Measurements from ENCODE around the gene ADCY4.

The ADCY4 gene

DNA sequence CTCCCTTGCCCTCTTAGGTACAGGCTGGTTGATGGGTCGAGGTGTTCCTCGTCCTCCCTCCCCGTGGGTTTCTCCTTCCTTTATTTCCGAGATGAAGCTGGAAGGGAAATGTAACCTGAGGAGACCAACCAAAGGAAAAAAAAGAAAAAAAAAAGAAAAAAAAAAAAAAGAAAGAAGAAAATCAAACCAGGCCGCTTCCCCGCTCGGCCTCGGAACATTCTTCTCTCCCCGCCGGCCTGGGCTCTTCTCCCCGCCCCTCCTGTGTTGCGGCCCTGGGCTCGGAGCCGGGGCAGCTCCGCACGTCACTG, 31.5 kb upstream of the ADCY4 start:
- peaks cover 2% of the 10 kb centered on the region for H3K4me1 ChIP-seq (ENCODE audit: insufficient read depth, insufficient read length)
- H3K9me3 ChIP-seq (ENCODE audit: insufficient read depth, low read length): no peaks in the 10 kb centered on the region
- H3K9ac ChIP-seq (ENCODE audit: insufficient read length, low read depth): peak overlapping the region; percentile 67
- TF ChIP-seq SUZ12 (IDR thresholded peaks at IDR 0.05; ENCODE audit: extremely low read depth, insufficient read depth, insufficient read length) (no peak), YY1 (IDR thresholded peaks at IDR 0.05; ENCODE audit: insufficient read depth, insufficient read length) (no peak), ZNF274 (IDR thresholded peaks at IDR 0.05; ENCODE audit: low read depth, low read length) (no peak)
- peak overlapping the region; percentile 47 for H3K4me3 ChIP-seq (ENCODE audit: insufficient read length, low read depth)
- H3K27me3 ChIP-seq (ENCODE audit: insufficient read depth, insufficient read length): no peaks in the 10 kb centered on the region
- no peaks in the 10 kb centered on the region for H3K36me3 ChIP-seq (ENCODE audit: insufficient read depth, insufficient read length, low read length)
- no peak for DNase-seq (ENCODE audit: low read depth, low spot score)

DNA sequence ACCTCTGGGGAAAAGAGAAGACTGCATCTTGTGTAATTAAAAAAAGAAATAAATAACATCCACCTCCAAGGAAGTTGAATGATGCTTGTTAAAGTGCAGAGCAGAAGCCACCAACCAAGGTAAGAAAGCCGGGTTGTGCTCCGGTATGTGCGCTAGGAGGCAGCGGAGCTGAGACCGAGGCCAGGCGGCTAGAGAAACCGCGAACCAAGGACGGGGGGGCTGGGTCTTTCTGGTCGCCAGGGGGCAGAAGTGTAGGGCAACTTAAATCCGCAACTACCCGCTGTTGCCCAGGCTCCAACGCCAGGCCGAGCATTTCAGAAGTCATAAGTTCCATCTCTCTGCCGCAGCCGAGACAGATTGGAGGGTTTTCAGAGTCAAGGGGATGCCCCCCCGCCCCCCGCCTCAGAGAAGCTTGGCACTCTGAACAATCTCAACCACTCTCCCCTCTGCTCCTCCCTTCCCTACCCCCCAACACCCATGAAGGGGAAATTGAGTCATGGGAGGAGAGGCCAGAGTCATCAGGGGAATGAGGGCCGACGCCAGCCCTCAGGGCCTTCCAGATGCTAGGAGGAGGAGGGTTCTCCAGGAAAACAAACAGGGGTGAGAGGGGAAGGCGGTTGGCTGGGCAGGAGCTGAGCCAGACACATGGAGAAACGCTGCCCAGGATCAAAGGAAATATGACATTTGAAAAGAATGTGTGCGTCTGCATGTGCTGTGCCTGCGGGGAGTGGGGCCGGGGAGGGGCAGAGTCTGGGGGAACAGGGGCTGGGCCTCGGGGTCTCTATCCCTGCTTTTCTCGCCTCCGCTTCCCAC, 30.9 kb upstream of the ADCY4 start:
- Histone ChIP-seq H3K4me3 (ENCODE audit: insufficient read length, low read depth) (peak overlapping the region; percentile 30), H3K36me3 (ENCODE audit: insufficient read depth, insufficient read length, low read length) (no peaks in the 10 kb centered on the region), H3K9me3 (ENCODE audit: insufficient read depth, low read length) (no peaks in the 10 kb centered on the region), H3K9ac (ENCODE audit: insufficient read length, low read depth) (peak overlapping the region; percentile 67), H3K27me3 (ENCODE audit: insufficient read depth, insufficient read length) (no peaks in the 10 kb centered on the region), H3K4me1 (ENCODE audit: insufficient read depth, insufficient read length) (peaks cover 2% of the 10 kb centered on the region)
- DNase-seq (ENCODE audit: low read depth, low spot score): peak; percentile 86
- TF ChIP-seq YY1 (IDR thresholded peaks at IDR 0.05; ENCODE audit: insufficient read depth, insufficient read length) (no peak), ZNF274 (IDR thresholded peaks at IDR 0.05; ENCODE audit: low read depth, low read length) (no peak), SUZ12 (IDR thresholded peaks at IDR 0.05; ENCODE audit: extremely low read depth, insufficient read depth, insufficient read length) (no peak)

DNA sequence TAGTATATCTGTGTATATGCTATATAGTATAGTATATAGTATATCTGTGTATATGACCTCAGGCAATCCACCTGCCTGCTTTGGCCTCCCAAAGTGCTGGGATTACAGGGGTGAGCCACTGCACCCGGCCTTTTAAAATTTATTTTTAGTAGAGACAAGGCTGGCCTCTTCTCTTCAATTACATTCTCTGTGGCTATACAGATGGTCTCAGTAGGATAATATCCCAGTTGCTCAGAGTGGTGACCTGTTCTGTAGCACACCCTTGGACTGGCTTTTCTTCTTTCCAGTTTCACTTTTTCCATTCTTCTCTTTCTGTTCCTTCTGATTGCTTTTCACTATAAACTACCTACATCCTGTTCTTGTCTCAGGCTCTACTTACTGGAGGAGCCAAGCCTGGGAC, 30.0 kb upstream of the ADCY4 start:
- Histone ChIP-seq H3K4me1 (ENCODE audit: insufficient read depth, insufficient read length) (peaks cover 2% of the 10 kb centered on the region), H3K9ac (ENCODE audit: insufficient read length, low read depth) (no peak overlapping the region), H3K27me3 (ENCODE audit: insufficient read depth, insufficient read length) (no peaks in the 10 kb centered on the region), H3K36me3 (ENCODE audit: insufficient read depth, insufficient read length, low read length) (no peaks in the 10 kb centered on the region), H3K9me3 (ENCODE audit: insufficient read depth, low read length) (no peaks in the 10 kb centered on the region), H3K4me3 (ENCODE audit: insufficient read length, low read depth) (no peak overlapping the region)
- no peak for DNase-seq (ENCODE audit: low read depth, low spot score)
- no peak for TF ChIP-seq SUZ12 (IDR thresholded peaks at IDR 0.05; ENCODE audit: extremely low read depth, insufficient read depth, insufficient read length)

DNA sequence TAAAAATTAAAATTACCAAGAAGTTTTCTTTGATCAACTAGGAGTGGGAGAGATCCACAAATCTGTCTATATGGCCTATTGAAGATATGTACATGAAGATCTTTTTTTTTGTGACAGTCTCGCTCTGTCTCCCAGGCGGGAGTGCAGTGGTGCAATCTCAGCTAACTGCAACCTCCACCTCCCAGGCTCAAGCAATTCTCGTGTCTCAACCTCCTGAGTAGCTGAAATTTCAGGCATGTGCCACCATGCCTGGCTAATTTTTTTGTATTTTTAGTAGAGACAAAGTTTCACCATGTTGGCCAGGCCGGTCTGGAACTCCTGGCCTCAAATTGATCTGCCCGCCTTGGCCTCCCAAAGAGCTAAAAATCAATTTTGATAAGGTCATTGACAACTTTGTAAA, 28.5 kb upstream of the ADCY4 start:
- no peaks in the 10 kb centered on the region for H3K36me3 ChIP-seq (ENCODE audit: insufficient read depth, insufficient read length, low read length)
- TF ChIP-seq YY1 (IDR thresholded peaks at IDR 0.05; ENCODE audit: insufficient read depth, insufficient read length) (no peak), SUZ12 (IDR thresholded peaks at IDR 0.05; ENCODE audit: extremely low read depth, insufficient read depth, insufficient read length) (no peak), ZNF274 (IDR thresholded peaks at IDR 0.05; ENCODE audit: low read depth, low read length) (no peak)
- no peaks in the 10 kb centered on the region for H3K27me3 ChIP-seq (ENCODE audit: insufficient read depth, insufficient read length)
- no peak overlapping the region for H3K9ac ChIP-seq (ENCODE audit: insufficient read length, low read depth)
- no peak overlapping the region for H3K4me3 ChIP-seq (ENCODE audit: insufficient read length, low read depth)
- H3K4me1 ChIP-seq (ENCODE audit: insufficient read depth, insufficient read length): peaks cover 2% of the 10 kb centered on the region
- DNase-seq (ENCODE audit: low read depth, low spot score): no peak
- H3K9me3 ChIP-seq (ENCODE audit: insufficient read depth, low read length): no peaks in the 10 kb centered on the region

DNA sequence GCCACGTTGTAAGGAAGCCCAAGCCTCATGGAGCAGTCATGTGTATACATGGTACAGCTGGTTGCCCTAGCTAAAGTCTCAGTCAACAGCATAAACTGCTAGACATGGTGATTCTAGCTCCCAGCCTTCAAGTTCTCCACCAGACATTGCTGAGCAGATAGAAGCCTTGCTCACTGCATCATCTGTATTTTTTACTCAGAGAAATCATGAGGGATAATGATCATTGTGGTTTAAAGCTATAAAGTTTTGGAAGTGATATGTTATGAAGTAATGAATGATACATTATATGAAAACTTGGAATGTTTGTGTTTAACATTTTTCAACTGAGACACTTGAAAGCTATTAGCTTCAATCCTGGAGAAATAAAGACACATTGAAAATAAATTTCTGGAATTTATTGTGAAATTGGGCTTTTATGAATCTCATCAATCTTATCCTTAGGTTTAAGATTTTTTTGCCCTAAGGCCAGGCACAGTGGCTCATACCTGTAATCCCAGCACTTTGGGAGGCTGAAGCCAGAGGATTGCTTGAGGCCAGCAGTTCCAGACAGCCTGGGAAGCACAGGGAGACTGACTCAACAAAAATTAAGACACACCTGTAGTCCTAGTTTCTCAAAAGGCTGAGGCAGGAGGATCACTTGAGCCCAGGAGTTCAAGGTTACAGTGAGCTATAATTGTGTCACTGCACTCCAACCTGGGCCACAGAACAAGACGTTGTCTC, 27.5 kb upstream of the ADCY4 start:
- Histone ChIP-seq H3K9ac (ENCODE audit: insufficient read length, low read depth) (no peak overlapping the region), H3K9me3 (ENCODE audit: insufficient read depth, low read length) (no peaks in the 10 kb centered on the region), H3K36me3 (ENCODE audit: insufficient read depth, insufficient read length, low read length) (no peaks in the 10 kb centered on the region), H3K27me3 (ENCODE audit: insufficient read depth, insufficient read length) (no peaks in the 10 kb centered on the region), H3K4me3 (ENCODE audit: insufficient read length, low read depth) (no peak overlapping the region), H3K4me1 (ENCODE audit: insufficient read depth, insufficient read length) (peaks cover 2% of the 10 kb centered on the region)
- no peak for TF ChIP-seq YY1 (IDR thresholded peaks at IDR 0.05; ENCODE audit: insufficient read depth, insufficient read length)
- no peak for TF ChIP-seq SUZ12 (IDR thresholded peaks at IDR 0.05; ENCODE audit: extremely low read depth, insufficient read depth, insufficient read length)
- DNase-seq (ENCODE audit: low read depth, low spot score): no peak

DNA sequence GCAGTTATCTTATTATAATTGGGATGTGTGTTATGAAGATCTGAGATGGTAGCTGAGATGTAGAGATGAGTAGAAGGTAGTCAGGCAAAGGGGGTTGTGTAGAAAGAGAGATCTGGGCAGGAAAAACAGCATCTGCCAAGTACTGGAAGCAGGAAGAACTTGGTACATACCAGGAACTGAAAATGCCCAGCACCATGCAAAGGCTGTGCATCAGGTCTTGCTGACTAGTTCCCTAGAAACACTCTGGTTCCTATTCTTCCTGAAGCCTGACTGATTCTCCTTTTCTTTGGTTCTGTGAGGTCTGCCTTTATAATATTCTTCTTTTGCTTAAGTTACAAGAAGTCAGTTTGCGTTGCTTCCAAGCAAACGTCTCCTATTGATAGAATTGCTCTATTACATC, 26.5 kb upstream of the ADCY4 start:
- DNase-seq (ENCODE audit: low read depth, low spot score): no peak
- TF ChIP-seq YY1 (IDR thresholded peaks at IDR 0.05; ENCODE audit: insufficient read depth, insufficient read length) (no peak), SUZ12 (IDR thresholded peaks at IDR 0.05; ENCODE audit: extremely low read depth, insufficient read depth, insufficient read length) (no peak), ZNF274 (IDR thresholded peaks at IDR 0.05; ENCODE audit: low read depth, low read length) (no peak)
- no peak overlapping the region for H3K9ac ChIP-seq (ENCODE audit: insufficient read length, low read depth)
- no peaks in the 10 kb centered on the region for H3K36me3 ChIP-seq (ENCODE audit: insufficient read depth, insufficient read length, low read length)
- H3K4me3 ChIP-seq (ENCODE audit: insufficient read length, low read depth): no peak overlapping the region
- H3K27me3 ChIP-seq (ENCODE audit: insufficient read depth, insufficient read length): no peaks in the 10 kb centered on the region
- H3K9me3 ChIP-seq (ENCODE audit: insufficient read depth, low read length): no peaks in the 10 kb centered on the region
- peaks cover 2% of the 10 kb centered on the region for H3K4me1 ChIP-seq (ENCODE audit: insufficient read depth, insufficient read length)

DNA sequence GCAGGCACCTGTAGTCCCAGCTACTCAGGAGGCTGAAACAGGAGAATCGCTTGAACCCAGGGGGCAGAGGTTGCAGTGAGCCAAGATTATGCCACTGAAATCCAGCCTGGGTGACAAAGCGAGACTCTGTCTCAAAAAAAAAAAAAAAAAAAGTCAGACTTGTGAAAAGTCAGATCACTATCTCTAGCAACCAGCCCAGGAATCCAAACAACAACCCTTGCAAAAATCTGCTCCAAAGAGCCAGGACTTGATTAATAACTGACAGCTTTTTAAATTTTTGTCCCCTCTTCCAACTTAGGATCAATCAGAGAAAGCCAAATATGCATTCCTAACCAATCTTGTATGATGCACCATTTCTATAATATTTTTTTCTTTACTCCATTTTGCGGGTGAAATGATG, 25.4 kb upstream of the ADCY4 start:
- no peak for TF ChIP-seq YY1 (IDR thresholded peaks at IDR 0.05; ENCODE audit: insufficient read depth, insufficient read length)
- no peak for TF ChIP-seq ZNF274 (IDR thresholded peaks at IDR 0.05; ENCODE audit: low read depth, low read length)
- no peak for TF ChIP-seq SUZ12 (IDR thresholded peaks at IDR 0.05; ENCODE audit: extremely low read depth, insufficient read depth, insufficient read length)

More for the DNA sequence above, 25.4 kb upstream of the ADCY4 start:
- no peaks in the 10 kb centered on the region for H3K36me3 ChIP-seq (ENCODE audit: insufficient read depth, insufficient read length, low read length)
- no peak overlapping the region for H3K4me3 ChIP-seq (ENCODE audit: insufficient read length, low read depth)
- H3K4me1 ChIP-seq (ENCODE audit: insufficient read depth, insufficient read length): no peaks in the 10 kb centered on the region
- no peak overlapping the region for H3K9ac ChIP-seq (ENCODE audit: insufficient read length, low read depth)
- no peaks in the 10 kb centered on the region for H3K27me3 ChIP-seq (ENCODE audit: insufficient read depth, insufficient read length)
- no peak for DNase-seq (ENCODE audit: low read depth, low spot score)
- H3K9me3 ChIP-seq (ENCODE audit: insufficient read depth, low read length): no peaks in the 10 kb centered on the region

All from NT2/D1 (cell line).